ENCODE results near the gene ALOX15.
"Not testable (repeated sequence)": the region's sequence is repeated elsewhere in the genome, so short reads cannot be mapped to it uniquely, and the experiment has no call there.

Gene ALOX15

DNA sequence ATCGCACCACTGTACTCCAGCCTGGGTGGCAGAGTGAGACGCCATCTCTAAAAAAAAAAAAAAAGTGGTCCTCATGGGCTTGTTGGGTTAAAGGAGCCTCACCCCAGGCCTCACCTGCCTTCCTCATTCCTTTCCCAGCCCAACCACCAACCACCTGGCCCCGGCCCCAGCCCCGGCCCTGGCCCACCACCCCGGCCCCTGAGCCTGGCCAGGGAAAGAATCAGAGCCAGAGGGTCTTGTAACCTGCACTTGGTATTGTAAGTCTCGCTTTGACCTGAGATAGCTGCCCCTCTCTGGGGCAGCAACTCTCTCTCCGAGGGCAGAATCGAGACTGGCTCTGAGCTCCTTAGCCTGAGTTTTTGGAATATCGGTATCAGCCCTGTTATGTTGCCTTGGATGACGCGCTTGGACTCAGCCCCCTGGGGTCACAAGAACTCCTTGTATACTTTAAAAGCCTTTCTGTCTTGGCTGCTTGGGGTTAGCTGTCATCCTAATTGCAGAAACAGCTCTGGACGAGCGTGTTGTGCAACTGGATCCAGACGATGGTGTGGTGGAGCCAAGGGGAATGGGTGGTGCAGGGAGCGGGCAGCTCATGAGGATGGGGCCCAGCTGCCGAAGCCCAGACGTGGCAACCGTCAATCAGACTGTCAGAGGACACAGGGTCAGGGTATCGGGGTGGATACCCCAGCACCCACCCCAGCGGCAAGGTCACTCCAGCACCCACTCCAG lies 42.5 kb downstream of the ALOX15 start:
- H3K27me3 ChIP-seq (ENCODE audit: control insufficient read depth, insufficient read depth, low read length) = no peaks in the 10 kb centered on the region
- peaks cover 11% of the 10 kb centered on the region for H3K4me1 ChIP-seq (ENCODE audit: control insufficient read depth, insufficient read depth, low read length)
- no peak overlapping the region for H3K9ac ChIP-seq (ENCODE audit: low read depth, low read length)
- H3K36me3 ChIP-seq (ENCODE audit: control insufficient read depth, insufficient read depth, low read length) = peaks cover 4% of the 10 kb centered on the region
- no peak overlapping the region for H3K4me3 ChIP-seq (ENCODE audit: low read depth, low read length)
- H3K9me3 ChIP-seq (ENCODE audit: control insufficient read depth, insufficient read depth, low read length) = no peaks in the 10 kb centered on the region

DNA sequence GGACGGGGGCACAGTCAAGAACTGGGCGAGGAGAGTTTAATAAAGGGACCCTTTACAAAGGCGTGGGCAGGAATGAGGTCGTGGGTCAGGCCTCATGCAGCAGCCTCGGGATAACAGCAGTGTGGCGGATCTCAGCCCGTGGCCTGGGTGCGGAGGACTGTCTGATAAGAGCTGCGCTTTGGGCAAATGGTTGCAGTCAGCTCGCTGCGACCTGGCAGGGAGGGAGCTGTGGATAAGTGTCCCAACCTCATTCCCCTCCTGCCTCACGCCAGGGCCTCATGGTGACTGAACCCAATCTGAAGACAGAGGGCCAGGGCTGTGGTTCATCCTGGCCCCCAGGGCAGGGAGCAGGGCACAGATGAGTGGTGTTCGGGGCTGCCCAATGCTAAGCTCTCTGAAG lies 43.5 kb downstream of the ALOX15 start:
- H3K4me1 ChIP-seq (ENCODE audit: control insufficient read depth, insufficient read depth, low read length) = peaks cover 11% of the 10 kb centered on the region
- no peaks in the 10 kb centered on the region for H3K27me3 ChIP-seq (ENCODE audit: control insufficient read depth, insufficient read depth, low read length)
- peaks cover 4% of the 10 kb centered on the region for H3K36me3 ChIP-seq (ENCODE audit: control insufficient read depth, insufficient read depth, low read length)
- no peak overlapping the region for H3K4me3 ChIP-seq (ENCODE audit: low read depth, low read length)
- no peaks in the 10 kb centered on the region for H3K9me3 ChIP-seq (ENCODE audit: control insufficient read depth, insufficient read depth, low read length)
- H3K9ac ChIP-seq (ENCODE audit: low read depth, low read length) = no peak overlapping the region

DNA sequence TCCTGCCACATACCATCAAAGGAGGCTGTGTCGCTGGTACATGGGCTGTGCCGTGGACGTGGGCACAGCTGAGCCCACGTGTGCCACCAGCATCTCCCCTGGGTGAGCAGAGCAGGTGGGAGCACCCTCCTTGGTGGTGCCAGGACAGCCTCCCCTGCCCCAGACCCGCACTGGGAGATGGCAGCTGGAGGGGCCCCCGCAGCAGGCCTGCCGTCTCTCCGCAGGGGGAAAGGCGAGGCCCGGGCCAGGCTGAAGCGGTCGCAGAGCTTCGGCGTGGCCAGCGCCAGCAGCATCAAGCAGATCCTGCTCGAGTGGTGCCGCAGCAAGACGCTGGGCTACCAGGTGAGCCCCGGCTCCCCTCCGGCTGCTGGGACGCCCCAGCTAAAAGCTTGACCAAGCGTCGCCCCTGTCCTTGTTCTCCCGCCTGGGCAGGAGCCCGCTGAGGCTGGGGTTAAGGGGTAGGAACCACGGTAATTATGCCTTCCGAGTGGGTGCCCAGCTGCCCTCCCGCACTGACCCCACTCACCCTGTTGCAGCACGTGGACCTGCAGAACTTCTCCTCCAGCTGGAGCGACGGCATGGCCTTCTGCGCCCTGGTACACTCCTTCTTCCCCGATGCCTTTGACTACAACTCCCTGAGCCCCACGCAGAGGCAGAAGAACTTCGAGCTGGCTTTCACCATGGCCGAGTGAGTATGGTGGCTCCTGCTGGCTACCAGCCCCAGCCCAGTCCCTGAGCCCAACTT lies 44.7 kb downstream of the ALOX15 start:
- H3K27me3 ChIP-seq (ENCODE audit: control insufficient read depth, insufficient read depth, low read length) = no peaks in the 10 kb centered on the region
- H3K4me3 ChIP-seq (ENCODE audit: low read depth, low read length) = no peak overlapping the region
- no peaks in the 10 kb centered on the region for H3K9me3 ChIP-seq (ENCODE audit: control insufficient read depth, insufficient read depth, low read length)
- H3K36me3 ChIP-seq (ENCODE audit: control insufficient read depth, insufficient read depth, low read length) = peaks cover 4% of the 10 kb centered on the region
- no peak overlapping the region for H3K9ac ChIP-seq (ENCODE audit: low read depth, low read length)
- H3K4me1 ChIP-seq (ENCODE audit: control insufficient read depth, insufficient read depth, low read length) = peaks cover 11% of the 10 kb centered on the region

DNA sequence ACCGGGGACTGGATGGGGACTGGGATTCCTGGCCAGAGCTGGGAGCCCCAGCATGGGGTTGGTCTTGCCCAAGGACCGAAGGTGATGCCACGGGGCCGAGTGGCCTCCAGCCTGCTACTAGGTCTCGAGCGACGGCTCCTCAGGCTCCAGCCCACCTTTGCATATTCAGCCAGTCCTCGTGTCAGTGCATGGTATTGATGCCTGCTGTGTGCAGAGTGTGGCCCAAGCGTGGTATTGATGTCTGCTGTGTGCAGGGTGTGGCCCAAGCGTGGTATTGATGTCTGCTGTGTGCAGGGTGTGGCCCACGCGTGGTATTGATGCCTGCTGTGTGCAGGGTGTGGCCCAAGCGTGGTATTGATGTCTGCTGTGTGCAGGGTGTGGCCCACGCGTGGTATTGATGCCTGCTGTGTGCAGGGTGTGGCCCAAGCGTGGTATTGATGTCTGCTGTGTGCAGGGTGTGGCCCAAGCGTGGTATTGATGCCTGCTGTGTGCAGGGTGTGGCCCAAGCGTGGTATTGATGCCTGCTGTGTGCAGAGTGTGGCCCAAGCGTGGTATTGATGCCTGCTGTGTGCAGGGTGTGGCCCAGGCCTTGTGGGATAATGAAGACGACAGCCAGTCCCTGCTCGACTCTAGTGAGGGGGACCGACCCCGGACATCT lies 45.7 kb downstream of the ALOX15 start:
- peaks cover 11% of the 10 kb centered on the region for H3K4me1 ChIP-seq (ENCODE audit: control insufficient read depth, insufficient read depth, low read length)
- H3K36me3 ChIP-seq (ENCODE audit: control insufficient read depth, insufficient read depth, low read length); H3K9me3 ChIP-seq (ENCODE audit: control insufficient read depth, insufficient read depth, low read length); H3K4me3 ChIP-seq (ENCODE audit: low read depth, low read length); H3K27me3 ChIP-seq (ENCODE audit: control insufficient read depth, insufficient read depth, low read length); H3K9ac ChIP-seq (ENCODE audit: low read depth, low read length): not testable (repeated sequence)

DNA sequence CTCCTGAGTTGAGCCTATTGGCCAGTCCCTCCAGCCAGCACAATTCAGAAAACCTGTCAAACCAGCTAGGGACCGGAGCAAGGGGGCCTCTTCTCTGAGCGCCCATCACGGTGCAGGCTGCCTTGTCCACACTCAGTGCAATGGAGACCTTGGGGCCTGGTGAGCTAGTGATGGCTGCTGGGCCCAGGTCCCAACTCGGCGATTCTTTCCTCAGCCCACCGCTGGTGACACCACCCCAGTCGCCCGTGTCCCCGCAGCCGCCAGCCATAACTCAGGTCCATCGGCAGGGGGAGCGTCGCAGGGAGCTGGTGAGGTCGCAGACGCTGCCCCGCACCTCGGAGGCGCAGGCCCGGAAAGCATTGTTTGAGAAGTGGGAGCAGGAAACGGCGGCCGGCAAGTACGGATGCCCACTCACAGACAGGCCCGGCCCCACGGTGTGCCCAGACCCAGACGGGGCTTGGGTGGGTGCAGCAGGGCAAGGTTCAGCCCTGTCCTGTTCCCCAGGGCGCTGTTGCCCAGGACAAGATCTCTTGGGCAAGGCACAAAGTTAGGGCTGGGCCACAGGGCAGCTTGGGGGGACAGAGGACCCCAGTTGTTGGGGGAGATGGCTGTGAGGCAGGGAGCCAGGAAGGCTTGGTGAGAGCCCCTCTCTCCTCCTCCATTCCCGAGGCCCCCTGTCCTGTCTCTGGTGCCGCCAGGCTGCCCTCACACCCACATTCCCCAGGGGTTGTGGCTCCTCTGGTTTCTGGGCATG lies 46.4 kb downstream of the ALOX15 start:
- no peak overlapping the region for H3K9ac ChIP-seq (ENCODE audit: low read depth, low read length)
- no peak overlapping the region for H3K4me3 ChIP-seq (ENCODE audit: low read depth, low read length)
- peaks cover 4% of the 10 kb centered on the region for H3K36me3 ChIP-seq (ENCODE audit: control insufficient read depth, insufficient read depth, low read length)
- H3K4me1 ChIP-seq (ENCODE audit: control insufficient read depth, insufficient read depth, low read length) = peaks cover 7% of the 10 kb centered on the region
- no peaks in the 10 kb centered on the region for H3K9me3 ChIP-seq (ENCODE audit: control insufficient read depth, insufficient read depth, low read length)
- no peaks in the 10 kb centered on the region for H3K27me3 ChIP-seq (ENCODE audit: control insufficient read depth, insufficient read depth, low read length)

DNA sequence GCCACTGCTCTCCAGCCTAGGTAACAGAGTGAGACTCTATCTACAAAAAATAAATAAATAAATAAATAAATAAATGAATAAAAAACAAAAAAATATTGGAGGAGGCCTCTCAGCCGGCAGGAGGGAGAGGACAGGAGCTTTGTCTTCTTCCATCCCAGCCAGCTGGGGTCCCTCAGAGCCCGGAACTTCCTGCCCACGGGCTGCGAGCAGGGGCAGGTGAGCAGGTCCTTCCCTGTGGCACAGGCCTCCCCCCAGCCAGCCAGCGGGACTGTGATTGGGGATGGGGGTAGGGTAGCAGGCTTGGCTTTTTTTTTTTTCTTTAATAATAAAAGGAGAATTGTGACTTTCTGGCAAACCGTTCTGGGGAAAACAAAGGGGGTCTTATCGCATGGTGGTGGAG lies 47.1 kb downstream of the ALOX15 start:
- H3K4me1 ChIP-seq (ENCODE audit: control insufficient read depth, insufficient read depth, low read length) = peaks cover 6% of the 10 kb centered on the region
- H3K9ac ChIP-seq (ENCODE audit: low read depth, low read length) = no peak overlapping the region
- H3K36me3 ChIP-seq (ENCODE audit: control insufficient read depth, insufficient read depth, low read length) = peaks cover 4% of the 10 kb centered on the region
- H3K27me3 ChIP-seq (ENCODE audit: control insufficient read depth, insufficient read depth, low read length) = no peaks in the 10 kb centered on the region
- no peak overlapping the region for H3K4me3 ChIP-seq (ENCODE audit: low read depth, low read length)
- H3K9me3 ChIP-seq (ENCODE audit: control insufficient read depth, insufficient read depth, low read length) = no peaks in the 10 kb centered on the region

DNA sequence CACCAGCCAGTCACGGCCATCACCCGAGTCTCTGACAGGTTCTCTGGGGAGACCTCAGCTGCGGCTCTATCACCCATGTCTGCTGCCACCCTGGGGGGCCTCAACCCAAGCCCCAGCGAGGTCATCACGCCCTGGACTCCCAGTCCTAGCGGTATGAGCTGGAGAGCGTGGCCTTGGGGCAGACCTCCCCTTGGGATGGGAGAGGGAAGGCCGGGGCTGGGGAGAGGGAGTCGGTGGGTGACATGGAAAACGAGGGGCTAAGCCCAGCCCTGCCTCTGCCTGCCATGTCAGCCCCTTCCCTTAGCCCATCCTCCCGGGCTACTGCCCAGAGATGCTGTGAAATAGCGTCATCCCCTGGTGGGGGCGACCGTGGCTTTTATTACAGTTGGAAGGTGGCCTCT lies 48.5 kb downstream of the ALOX15 start:
- Histone ChIP-seq H3K4me1 (ENCODE audit: control insufficient read depth, insufficient read depth, low read length) (no peaks in the 10 kb centered on the region), H3K4me3 (ENCODE audit: low read depth, low read length) (no peak overlapping the region), H3K9me3 (ENCODE audit: control insufficient read depth, insufficient read depth, low read length) (no peaks in the 10 kb centered on the region), H3K9ac (ENCODE audit: low read depth, low read length) (no peak overlapping the region), H3K36me3 (ENCODE audit: control insufficient read depth, insufficient read depth, low read length) (peaks cover 4% of the 10 kb centered on the region), H3K27me3 (ENCODE audit: control insufficient read depth, insufficient read depth, low read length) (no peaks in the 10 kb centered on the region)

DNA sequence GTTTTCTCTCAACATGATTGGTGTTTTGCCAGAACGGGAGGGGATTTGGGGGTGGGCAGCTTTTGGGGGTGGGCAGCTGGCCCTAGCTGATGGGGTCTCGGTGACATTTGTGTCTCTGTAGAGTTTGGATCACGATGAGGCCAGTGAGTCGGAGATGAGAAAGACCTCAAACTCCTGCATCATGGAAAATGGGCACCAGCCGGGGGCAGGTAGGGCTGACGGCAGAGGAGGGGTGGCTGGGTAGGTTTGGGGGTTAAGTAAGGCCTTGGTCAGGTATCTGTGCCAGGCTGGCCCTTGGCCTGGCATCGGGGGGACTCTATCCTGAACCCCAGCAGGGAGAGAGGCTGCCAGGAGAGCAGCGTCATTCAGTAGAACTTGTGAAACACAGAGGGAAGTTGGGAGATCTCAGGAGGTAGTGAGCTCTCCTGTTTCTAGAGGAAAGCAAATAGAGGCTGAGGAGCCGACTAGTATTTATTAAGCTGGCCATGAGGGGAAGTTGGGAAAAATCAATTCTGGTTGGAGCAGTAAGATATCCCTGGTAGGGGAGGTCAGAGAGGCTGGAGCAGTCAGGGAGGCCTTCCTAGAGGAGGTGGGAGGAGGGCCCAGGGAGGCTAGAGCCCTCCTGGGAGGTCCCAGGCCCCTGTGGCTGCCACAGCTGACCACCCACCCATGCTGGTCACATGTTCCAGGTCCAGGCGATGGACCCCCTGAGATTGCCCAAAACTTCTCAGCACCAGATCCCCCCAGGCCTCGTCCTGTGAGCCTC lies 49.1 kb downstream of the ALOX15 start:
- Histone ChIP-seq H3K36me3 (ENCODE audit: control insufficient read depth, insufficient read depth, low read length) (peaks cover 4% of the 10 kb centered on the region), H3K9ac (ENCODE audit: low read depth, low read length) (no peak overlapping the region), H3K4me1 (ENCODE audit: control insufficient read depth, insufficient read depth, low read length) (no peaks in the 10 kb centered on the region), H3K4me3 (ENCODE audit: low read depth, low read length) (no peak overlapping the region), H3K9me3 (ENCODE audit: control insufficient read depth, insufficient read depth, low read length) (no peaks in the 10 kb centered on the region), H3K27me3 (ENCODE audit: control insufficient read depth, insufficient read depth, low read length) (no peaks in the 10 kb centered on the region)

DNA sequence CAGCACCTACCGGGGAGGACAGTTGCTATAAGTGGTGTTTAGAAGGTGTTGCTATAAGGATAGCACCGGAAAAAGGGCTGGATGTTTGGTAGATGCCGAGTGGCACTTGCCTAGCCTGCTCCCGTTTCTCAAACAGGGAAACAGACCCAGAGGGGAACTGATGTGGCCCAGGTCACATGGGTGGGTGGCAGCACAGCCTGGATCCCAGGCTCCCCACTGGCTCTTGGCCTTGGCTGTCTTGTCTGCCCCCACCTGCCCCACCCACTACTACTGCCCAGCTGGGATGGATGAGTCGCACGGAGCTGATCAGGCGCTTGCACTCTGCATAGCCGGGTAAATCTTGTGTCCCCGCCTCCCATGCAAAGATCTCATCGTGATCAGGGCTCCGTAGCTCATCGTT lies 49.9 kb downstream of the ALOX15 start:
- Histone ChIP-seq H3K27me3 (ENCODE audit: control insufficient read depth, insufficient read depth, low read length) (no peaks in the 10 kb centered on the region), H3K4me1 (ENCODE audit: control insufficient read depth, insufficient read depth, low read length) (no peaks in the 10 kb centered on the region), H3K36me3 (ENCODE audit: control insufficient read depth, insufficient read depth, low read length) (no peaks in the 10 kb centered on the region), H3K4me3 (ENCODE audit: low read depth, low read length) (no peak overlapping the region), H3K9ac (ENCODE audit: low read depth, low read length) (no peak overlapping the region), H3K9me3 (ENCODE audit: control insufficient read depth, insufficient read depth, low read length) (no peaks in the 10 kb centered on the region)

DNA sequence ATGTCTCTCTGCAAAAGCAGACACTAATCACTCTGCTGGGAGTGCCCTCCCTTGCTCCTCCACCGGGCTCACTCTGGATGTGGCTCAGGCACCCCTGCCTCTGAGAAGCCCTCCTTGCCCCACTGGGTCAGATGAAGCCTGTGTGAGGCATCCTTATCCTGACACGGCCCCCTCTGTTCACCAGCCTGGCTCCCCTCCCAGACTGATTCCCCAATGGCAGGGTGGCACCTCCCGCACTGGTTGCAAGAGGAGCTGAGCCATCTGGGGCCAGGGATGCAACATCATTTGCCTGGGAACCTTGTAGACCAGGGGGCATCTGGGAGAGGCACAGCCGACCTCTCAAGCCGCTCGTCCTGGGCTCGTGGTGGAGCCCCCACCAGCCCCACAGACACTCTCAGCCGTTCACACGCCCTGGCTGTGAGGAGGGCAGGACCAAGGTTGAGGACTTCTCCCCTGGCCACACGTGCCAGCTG lies 50.5 kb downstream of the ALOX15 start:
- Histone ChIP-seq H3K9me3 (ENCODE audit: control insufficient read depth, insufficient read depth, low read length) (no peaks in the 10 kb centered on the region), H3K27me3 (ENCODE audit: control insufficient read depth, insufficient read depth, low read length) (peaks cover 2% of the 10 kb centered on the region), H3K4me3 (ENCODE audit: low read depth, low read length) (no peak overlapping the region), H3K9ac (ENCODE audit: low read depth, low read length) (no peak overlapping the region), H3K4me1 (ENCODE audit: control insufficient read depth, insufficient read depth, low read length) (no peaks in the 10 kb centered on the region), H3K36me3 (ENCODE audit: control insufficient read depth, insufficient read depth, low read length) (no peaks in the 10 kb centered on the region)

DNA sequence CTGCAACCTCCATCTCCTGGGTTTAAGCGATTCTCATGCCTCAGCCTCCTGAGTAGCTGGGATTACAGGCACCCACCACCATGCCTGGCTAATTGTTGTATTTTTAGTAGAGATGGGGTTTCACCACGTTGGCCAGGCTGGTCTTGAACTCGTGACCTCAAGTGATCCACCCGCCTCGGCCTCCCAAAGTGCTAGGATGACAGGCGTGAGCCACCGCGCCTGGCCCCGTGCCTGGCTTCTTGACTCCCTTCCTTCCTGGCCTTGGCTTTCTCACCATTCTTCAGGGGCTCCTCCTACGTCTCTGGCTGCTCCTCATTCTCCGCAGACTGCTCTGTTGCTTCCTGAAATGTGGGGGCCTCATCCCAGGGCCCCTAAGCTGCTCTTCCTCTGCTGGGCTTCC lies 51.4 kb downstream of the ALOX15 start:
- not testable (repeated sequence) for H3K27me3 ChIP-seq (ENCODE audit: control insufficient read depth, insufficient read depth, low read length)

More for the DNA sequence above, 51.4 kb downstream of the ALOX15 start:
- not testable (repeated sequence) for H3K9me3 ChIP-seq (ENCODE audit: control insufficient read depth, insufficient read depth, low read length); H3K36me3 ChIP-seq (ENCODE audit: control insufficient read depth, insufficient read depth, low read length); H3K4me3 ChIP-seq (ENCODE audit: low read depth, low read length); H3K9ac ChIP-seq (ENCODE audit: low read depth, low read length); H3K4me1 ChIP-seq (ENCODE audit: control insufficient read depth, insufficient read depth, low read length)

Data from iPS-15b (cell line).